MM.1S (cell line): ENCODE measurements around the gene OTOP2.

Source experiments
- EZH2phosphoT487 ChIP-seq: fragments of 300-600 bp; sonication (generic); IDR thresholded peaks from 2 replicates; pipeline ENCODE4 v1.6.1; 2018; ENCODE audit warnings: antibody characterized with exemption, low read length
- TF ChIP-seq, protein P1 (sequence below): fragments of 300-600 bp; sonication (generic); IDR thresholded peaks from 2 replicates; pipeline ENCODE4 v1.5.1; 2016; ENCODE audit warnings: antibody characterized with exemption, low read length, mixed read lengths

DNA sequence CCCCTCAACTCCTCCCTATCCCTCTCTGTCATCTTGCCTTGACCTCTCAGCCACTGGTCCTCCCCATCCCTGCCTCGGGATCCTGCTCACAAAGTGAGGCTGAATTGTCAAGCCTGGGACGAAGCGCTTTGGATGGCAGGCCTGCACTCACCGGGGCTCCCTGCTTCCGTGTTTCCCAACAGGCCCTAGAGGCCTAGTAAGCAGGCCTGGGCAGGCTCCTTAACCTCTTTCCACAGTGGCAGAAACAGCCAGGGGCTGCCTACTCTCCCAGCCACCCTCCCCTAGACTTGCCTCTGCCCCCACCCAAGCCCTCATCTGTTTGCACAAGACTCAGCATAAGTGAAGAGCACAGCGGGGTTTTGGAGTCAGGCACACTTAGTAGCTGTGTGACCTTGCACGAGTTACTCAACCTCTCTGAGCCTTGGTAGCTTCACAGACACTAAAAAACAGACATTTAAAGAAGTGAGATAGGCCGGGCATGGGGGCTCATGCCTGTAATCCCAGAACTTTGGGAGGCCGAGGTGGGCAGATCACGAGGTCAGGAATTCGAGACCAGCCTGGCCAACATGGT lies 25.6 kb upstream of the OTOP2 start:
- TF ChIP-seq, protein P1, sequence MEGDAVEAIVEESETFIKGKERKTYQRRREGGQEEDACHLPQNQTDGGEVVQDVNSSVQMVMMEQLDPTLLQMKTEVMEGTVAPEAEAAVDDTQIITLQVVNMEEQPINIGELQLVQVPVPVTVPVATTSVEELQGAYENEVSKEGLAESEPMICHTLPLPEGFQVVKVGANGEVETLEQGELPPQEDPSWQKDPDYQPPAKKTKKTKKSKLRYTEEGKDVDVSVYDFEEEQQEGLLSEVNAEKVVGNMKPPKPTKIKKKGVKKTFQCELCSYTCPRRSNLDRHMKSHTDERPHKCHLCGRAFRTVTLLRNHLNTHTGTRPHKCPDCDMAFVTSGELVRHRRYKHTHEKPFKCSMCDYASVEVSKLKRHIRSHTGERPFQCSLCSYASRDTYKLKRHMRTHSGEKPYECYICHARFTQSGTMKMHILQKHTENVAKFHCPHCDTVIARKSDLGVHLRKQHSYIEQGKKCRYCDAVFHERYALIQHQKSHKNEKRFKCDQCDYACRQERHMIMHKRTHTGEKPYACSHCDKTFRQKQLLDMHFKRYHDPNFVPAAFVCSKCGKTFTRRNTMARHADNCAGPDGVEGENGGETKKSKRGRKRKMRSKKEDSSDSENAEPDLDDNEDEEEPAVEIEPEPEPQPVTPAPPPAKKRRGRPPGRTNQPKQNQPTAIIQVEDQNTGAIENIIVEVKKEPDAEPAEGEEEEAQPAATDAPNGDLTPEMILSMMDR, result no peak
- TF ChIP-seq EZH2phosphoT487, result no peak
